GM23338 (cell line): Measurements from ENCODE around the gene TFEB. TPM values are rescaled to one million over a fixed set of nuclear protein-coding genes. Genes with fewer than 3 reads are reported as not detected.

Source experiments
- ATAC-seq: fragments of 200-7000 bp; cut with Tn5 transposase; 3 replicates; pipeline ENCODE4 v1.9.1; 2020
- DNase-seq: peaks from one replicate; pipeline ENCODE4 v3.0.0-alpha.2; 2015; ENCODE audit warnings: low spot score
- H2AFZ ChIP-seq: fragments of 200-600 bp; sonication (generic); 2 replicates; pipeline ENCODE4 v1.8.0; 2016; ENCODE audit warnings: antibody characterized with exemption, mild to moderate bottlenecking, moderate library complexity
- H3F3A ChIP-seq: fragments of 200-600 bp; sonication (generic); replicated peaks from 2 replicates; pipeline ENCODE4 v1.8.0; 2017; ENCODE audit warnings: antibody characterized with exemption, mixed run types, low read depth
- H3K27ac ChIP-seq: fragments of 200-600 bp; sonication (generic); 2 replicates; pipeline ENCODE4 v1.6.1; 2016; ENCODE audit warnings: low read depth
- H3K27me3 ChIP-seq: fragments of 200-600 bp; sonication (generic); 2 replicates; pipeline ENCODE4 v1.8.0; 2016; ENCODE audit warnings: mild to moderate bottlenecking, mixed run types, moderate library complexity; ENCODE audit not compliant: insufficient read depth
- H3K36me3 ChIP-seq: fragments of 200-600 bp; sonication (generic); 2 replicates; pipeline ENCODE4 v1.8.0; 2016; ENCODE audit warnings: mild to moderate bottlenecking; ENCODE audit not compliant: insufficient read depth
- H3K4me1 ChIP-seq: fragments of 200-600 bp; sonication (generic); 2 replicates; pipeline ENCODE4 v1.8.0; 2016; ENCODE audit warnings: mild to moderate bottlenecking, moderate library complexity; ENCODE audit not compliant: insufficient read depth
- H3K4me2 ChIP-seq: fragments of 200-600 bp; sonication (generic); 2 replicates; pipeline ENCODE4 v1.7.1; 2017; ENCODE audit warnings: mixed run types
- H3K4me3 ChIP-seq: fragments of 200-600 bp; sonication (generic); 2 replicates; pipeline ENCODE4 v1.6.1; 2016; ENCODE audit warnings: mixed run types
- H3K79me2 ChIP-seq: fragments of 200-600 bp; sonication (generic); replicated peaks from 2 replicates; pipeline ENCODE4 v1.8.0; 2017; ENCODE audit warnings: mild to moderate bottlenecking; ENCODE audit not compliant: insufficient read depth
- H3K9me2 ChIP-seq: fragments of 200-600 bp; sonication (generic); 2 replicates; pipeline ENCODE4 v1.8.0; 2017; ENCODE audit not compliant: insufficient read depth
- H4K20me1 ChIP-seq: fragments of 200-600 bp; sonication (generic); replicated peaks from 2 replicates; pipeline ENCODE4 v1.8.0; 2017; ENCODE audit warnings: mild to moderate bottlenecking; ENCODE audit not compliant: insufficient read depth
- H3K27ac Mint-ChIP-seq: 2 replicates; pipeline ENCODE4 v1.8.0; 2020; ENCODE audit warnings: inconsistent platforms, mild to moderate bottlenecking, moderate library complexity, mixed read lengths
- H3K27me3 Mint-ChIP-seq: 3 replicates; pipeline ENCODE4 v1.8.0; 2022; ENCODE audit warnings: low read depth, mild to moderate bottlenecking, moderate library complexity, mixed read lengths, inconsistent platforms; ENCODE audit not compliant: insufficient read depth, poor library complexity
- H3K36me3 Mint-ChIP-seq: 3 replicates; pipeline ENCODE4 v1.8.0; 2021; ENCODE audit warnings: low read depth, mild to moderate bottlenecking, inconsistent platforms, moderate library complexity, mixed read lengths
- H3K4me1 Mint-ChIP-seq: 3 replicates; pipeline ENCODE4 v1.8.0; 2020; ENCODE audit warnings: mild to moderate bottlenecking, inconsistent platforms, mixed read lengths
- H3K4me3 Mint-ChIP-seq: 3 replicates; pipeline ENCODE4 v1.8.0; 2021; ENCODE audit warnings: moderate library complexity, mild to moderate bottlenecking, inconsistent platforms, mixed read lengths
- H3K9me3 Mint-ChIP-seq: 3 replicates; pipeline ENCODE4 v1.8.0; 2020; ENCODE audit warnings: moderate library complexity, mild to moderate bottlenecking, inconsistent platforms, mixed read lengths
- CREB1 ChIP-seq: fragments of 250-450 bp; sonication (Bioruptor Pico); IDR thresholded peaks from 2 replicates; pipeline ENCODE4 v1.5.0; 2020; ENCODE audit warnings: low read depth, mild to moderate bottlenecking, moderate library complexity
- ETS1 ChIP-seq: IDR thresholded peaks from 2 replicates; pipeline ENCODE4 v1.6.1; 2016; ENCODE audit warnings: antibody characterized with exemption
- EZH2 ChIP-seq: fragments of 200-600 bp; sonication (generic); IDR thresholded peaks from one replicate; pipeline ENCODE4 v1.8.0; 2017; ENCODE audit warnings: antibody characterized with exemption, mild to moderate bottlenecking, low read depth; ENCODE audit not compliant: unreplicated experiment
- EZH2phosphoT487 ChIP-seq: fragments of 200-600 bp; sonication (generic); IDR thresholded peaks from one replicate; pipeline ENCODE4 v1.8.1; 2018; ENCODE audit warnings: antibody characterized with exemption; ENCODE audit not compliant: unreplicated experiment
- JUNB ChIP-seq: IDR thresholded peaks from one replicate; pipeline ENCODE4 v1.6.1; 2016; ENCODE audit warnings: antibody characterized with exemption; ENCODE audit not compliant: unreplicated experiment
- NANOG ChIP-seq: IDR thresholded peaks from 2 replicates; pipeline ENCODE4 v1.6.1; 2016; ENCODE audit warnings: antibody characterized with exemption, borderline replicate concordance
- STAT1 ChIP-seq: IDR thresholded peaks from one replicate; pipeline ENCODE4 v1.6.1; 2016; ENCODE audit warnings: antibody characterized with exemption; ENCODE audit not compliant: unreplicated experiment
- polyA plus RNA-seq: library from polyadenylated mRNA; unstranded; fragments of >200 nt; fragmentation: Nextera tagmentation; extraction: Ambion mirVana; gene quantifications from 2 replicates; pipeline ENCODE4 v1.2.1, GENCODE V29; 2016
- total RNA-seq: library from RNA; depleted of rRNA; stranded (reverse); fragments of >200 nt; shearing (Covaris generic); gene quantifications from 2 replicates; pipeline ENCODE4 v1.2.3, GENCODE V29; 2014
- TF ChIP-seq, protein P1 (sequence below), 2 experiments: fragments of 200-600 bp in 1 of 2; sonication (generic) in 1 of 2; conservative IDR thresholded peaks; 2 replicates each; pipeline versions ENCODE4 v1.5.1 to v1.6.1; 2016 to 2017; ENCODE audit warnings: antibody characterized with exemption in 2 of 2, low read depth in 2 of 2, mild to moderate bottlenecking in 2 of 2, moderate library complexity in 1 of 2
- TF ChIP-seq, protein P2 (sequence below): IDR thresholded peaks from one replicate; pipeline ENCODE4 v1.6.1; 2018; ENCODE audit warnings: antibody characterized with exemption; ENCODE audit not compliant: unreplicated experiment

TFEB gene
- total and polyA plus RNA-seq, 2 experiments from 2014 or later = 1.3 to 4.3 TPM

DNA sequence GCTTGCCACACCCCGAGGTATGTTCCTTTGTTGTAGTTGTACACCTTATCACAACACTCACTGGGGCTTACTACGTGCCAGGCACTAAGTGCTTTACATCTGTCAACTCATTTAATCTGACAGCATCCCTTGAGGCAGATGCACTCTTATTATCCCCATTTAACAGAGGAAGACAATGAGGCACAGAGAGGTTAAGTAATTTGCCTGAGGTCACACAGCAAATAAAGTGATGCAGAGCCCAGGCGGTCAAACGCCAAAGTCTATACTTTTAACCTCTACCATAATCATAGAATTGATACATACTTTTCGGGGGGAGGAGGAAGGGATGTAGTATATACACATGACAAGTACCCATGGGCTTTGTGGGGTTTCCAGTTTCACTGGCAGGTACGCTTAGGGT, 59.4 kb downstream of the TFEB start:
- no peak overlapping the region for H3K4me2 ChIP-seq
- H3K4me3 ChIP-seq = no peak overlapping the region
- Mint-ChIP-seq H3K4me3 (no peak overlapping the region), H3K27me3 (peaks cover 24% of the 10 kb centered on the region), H3K36me3 (no peaks in the 10 kb centered on the region), H3K9me3 (no peaks in the 10 kb centered on the region; the same call in 2 of the 3 replicates), H3K4me1 (peaks cover 40% of the 10 kb centered on the region), H3K27ac (no peak overlapping the region)
- H4K20me1 ChIP-seq = no peaks in the 10 kb centered on the region
- no peaks in the 10 kb centered on the region for H3K79me2 ChIP-seq
- H3K9me2 ChIP-seq = no peaks in the 10 kb centered on the region
- no peak overlapping the region for H3K27ac ChIP-seq
- H3F3A ChIP-seq = no peaks in the 10 kb centered on the region
- DNase-seq (no peak), ATAC-seq (no peak)
- no peak overlapping the region for H2AFZ ChIP-seq
- H3K27me3 ChIP-seq = no peaks in the 10 kb centered on the region
- TF ChIP-seq STAT1 = no peak
- H3K36me3 ChIP-seq = no peaks in the 10 kb centered on the region
- peaks cover 20% of the 10 kb centered on the region for H3K4me1 ChIP-seq

DNA sequence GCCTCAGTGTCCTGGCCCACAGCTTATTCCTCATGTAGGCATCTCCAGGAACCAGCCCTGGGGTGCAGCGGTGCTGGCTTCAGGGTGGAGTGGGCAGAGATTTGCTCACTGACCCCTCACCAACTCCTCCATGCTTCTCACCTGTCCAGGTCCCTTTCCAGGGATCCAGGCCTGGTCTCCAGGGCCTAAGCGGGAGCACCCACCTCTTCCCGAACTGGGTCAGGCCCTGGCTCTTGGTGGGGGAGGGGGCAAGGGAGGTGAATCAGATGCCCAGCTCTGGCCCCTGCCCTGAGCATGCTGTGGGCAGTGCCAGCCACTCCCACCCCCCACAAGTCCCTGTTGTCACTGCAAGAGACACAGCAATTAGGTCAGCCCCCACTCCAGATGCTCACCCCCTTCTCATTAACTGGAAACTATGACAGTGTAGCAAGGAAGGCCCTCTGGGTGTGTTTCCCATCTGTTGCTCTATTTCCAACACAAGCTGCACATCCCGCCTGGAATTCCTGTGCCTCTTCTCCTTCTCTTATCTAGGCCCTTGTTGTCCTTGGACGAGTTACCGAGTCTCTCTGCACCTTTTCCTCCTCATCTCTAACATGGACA, 60.1 kb downstream of the TFEB start:
- H3K27ac ChIP-seq = no peak overlapping the region
- H3K27me3 ChIP-seq = no peaks in the 10 kb centered on the region
- TF ChIP-seq, protein P1, sequence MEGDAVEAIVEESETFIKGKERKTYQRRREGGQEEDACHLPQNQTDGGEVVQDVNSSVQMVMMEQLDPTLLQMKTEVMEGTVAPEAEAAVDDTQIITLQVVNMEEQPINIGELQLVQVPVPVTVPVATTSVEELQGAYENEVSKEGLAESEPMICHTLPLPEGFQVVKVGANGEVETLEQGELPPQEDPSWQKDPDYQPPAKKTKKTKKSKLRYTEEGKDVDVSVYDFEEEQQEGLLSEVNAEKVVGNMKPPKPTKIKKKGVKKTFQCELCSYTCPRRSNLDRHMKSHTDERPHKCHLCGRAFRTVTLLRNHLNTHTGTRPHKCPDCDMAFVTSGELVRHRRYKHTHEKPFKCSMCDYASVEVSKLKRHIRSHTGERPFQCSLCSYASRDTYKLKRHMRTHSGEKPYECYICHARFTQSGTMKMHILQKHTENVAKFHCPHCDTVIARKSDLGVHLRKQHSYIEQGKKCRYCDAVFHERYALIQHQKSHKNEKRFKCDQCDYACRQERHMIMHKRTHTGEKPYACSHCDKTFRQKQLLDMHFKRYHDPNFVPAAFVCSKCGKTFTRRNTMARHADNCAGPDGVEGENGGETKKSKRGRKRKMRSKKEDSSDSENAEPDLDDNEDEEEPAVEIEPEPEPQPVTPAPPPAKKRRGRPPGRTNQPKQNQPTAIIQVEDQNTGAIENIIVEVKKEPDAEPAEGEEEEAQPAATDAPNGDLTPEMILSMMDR (conservative IDR thresholded peaks at IDR 0.05; ENCODE audit: low read depth in 2 of 2) = no peak
- H3K79me2 ChIP-seq = no peaks in the 10 kb centered on the region
- Mint-ChIP-seq H3K4me1 (peaks cover 35% of the 10 kb centered on the region), H3K27me3 (peaks cover 22% of the 10 kb centered on the region), H3K36me3 (no peaks in the 10 kb centered on the region), H3K4me3 (no peak overlapping the region), H3K27ac (no peak overlapping the region), H3K9me3 (no peaks in the 10 kb centered on the region; the same call in 2 of the 3 replicates)
- no peaks in the 10 kb centered on the region for H3K9me2 ChIP-seq
- DNase-seq (no peak), ATAC-seq (no peak)
- no peaks in the 10 kb centered on the region for H3F3A ChIP-seq
- peaks cover 20% of the 10 kb centered on the region for H3K4me1 ChIP-seq
- H2AFZ ChIP-seq = no peak overlapping the region
- H3K4me2 ChIP-seq = no peak overlapping the region
- H4K20me1 ChIP-seq = no peaks in the 10 kb centered on the region
- no peaks in the 10 kb centered on the region for H3K36me3 ChIP-seq
- no peak overlapping the region for H3K4me3 ChIP-seq

DNA sequence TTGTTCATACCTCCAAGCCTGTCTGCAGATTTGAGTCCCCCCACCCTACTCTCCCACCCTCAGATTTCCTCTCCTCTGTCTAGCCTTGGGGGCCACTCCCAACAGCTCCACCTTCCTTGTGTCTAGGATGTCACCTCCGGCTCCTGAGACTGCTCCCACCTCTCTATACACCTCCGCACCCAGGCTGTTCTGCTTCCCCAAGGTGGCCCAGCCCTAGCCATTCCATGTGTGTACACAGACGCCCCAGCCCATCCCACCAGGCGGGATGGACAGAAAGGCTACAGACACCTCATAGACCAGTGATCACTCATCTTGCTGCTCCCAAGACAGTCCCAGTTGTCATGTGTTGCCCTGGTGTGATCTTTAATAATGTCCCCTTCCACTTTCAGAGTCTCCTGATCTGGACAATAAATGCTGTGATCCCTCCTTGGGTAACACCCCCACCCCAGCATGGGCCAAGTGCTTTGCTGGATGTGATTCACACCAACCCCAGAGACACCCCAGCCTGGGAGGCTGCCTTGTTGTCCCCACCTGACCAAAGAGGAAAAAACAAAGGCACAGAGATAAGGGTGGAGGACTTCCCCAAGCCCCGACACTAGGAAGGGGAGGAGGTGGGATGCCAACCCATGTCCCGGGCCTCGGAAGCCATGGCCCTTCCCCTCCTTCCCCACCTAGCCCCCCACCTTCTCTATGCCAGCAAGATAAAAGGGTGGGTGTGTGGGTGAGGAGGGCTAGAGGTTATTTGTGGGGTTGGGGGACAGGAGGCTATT, 61.0 kb downstream of the TFEB start:
- no peak overlapping the region for H3K27ac Mint-ChIP-seq
- peaks cover 15% of the 10 kb centered on the region; the same call in 1 of the 2 replicates for H3K4me1 ChIP-seq
- no peak for DNase-seq
- no peak for TF ChIP-seq EZH2
- TF ChIP-seq EZH2phosphoT487 = no peak
- no peak for TF ChIP-seq NANOG
- no peak for TF ChIP-seq JUNB
- TF ChIP-seq, protein P1 (conservative IDR thresholded peaks at IDR 0.05; ENCODE audit: low read depth in 2 of 2) = no peak
- TF ChIP-seq, protein P2, sequence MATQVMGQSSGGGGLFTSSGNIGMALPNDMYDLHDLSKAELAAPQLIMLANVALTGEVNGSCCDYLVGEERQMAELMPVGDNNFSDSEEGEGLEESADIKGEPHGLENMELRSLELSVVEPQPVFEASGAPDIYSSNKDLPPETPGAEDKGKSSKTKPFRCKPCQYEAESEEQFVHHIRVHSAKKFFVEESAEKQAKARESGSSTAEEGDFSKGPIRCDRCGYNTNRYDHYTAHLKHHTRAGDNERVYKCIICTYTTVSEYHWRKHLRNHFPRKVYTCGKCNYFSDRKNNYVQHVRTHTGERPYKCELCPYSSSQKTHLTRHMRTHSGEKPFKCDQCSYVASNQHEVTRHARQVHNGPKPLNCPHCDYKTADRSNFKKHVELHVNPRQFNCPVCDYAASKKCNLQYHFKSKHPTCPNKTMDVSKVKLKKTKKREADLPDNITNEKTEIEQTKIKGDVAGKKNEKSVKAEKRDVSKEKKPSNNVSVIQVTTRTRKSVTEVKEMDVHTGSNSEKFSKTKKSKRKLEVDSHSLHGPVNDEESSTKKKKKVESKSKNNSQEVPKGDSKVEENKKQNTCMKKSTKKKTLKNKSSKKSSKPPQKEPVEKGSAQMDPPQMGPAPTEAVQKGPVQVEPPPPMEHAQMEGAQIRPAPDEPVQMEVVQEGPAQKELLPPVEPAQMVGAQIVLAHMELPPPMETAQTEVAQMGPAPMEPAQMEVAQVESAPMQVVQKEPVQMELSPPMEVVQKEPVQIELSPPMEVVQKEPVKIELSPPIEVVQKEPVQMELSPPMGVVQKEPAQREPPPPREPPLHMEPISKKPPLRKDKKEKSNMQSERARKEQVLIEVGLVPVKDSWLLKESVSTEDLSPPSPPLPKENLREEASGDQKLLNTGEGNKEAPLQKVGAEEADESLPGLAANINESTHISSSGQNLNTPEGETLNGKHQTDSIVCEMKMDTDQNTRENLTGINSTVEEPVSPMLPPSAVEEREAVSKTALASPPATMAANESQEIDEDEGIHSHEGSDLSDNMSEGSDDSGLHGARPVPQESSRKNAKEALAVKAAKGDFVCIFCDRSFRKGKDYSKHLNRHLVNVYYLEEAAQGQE = no peak
- TF ChIP-seq CREB1 = no peak
- TF ChIP-seq ETS1 = no peak

More for the DNA sequence above, 61.0 kb downstream of the TFEB start:
- Histone ChIP-seq H3K4me3 (no peak overlapping the region), H2AFZ (no peak overlapping the region), H4K20me1 (no peaks in the 10 kb centered on the region), H3K9me2 (no peaks in the 10 kb centered on the region), H3K79me2 (no peaks in the 10 kb centered on the region), H3K27ac (no peak overlapping the region), H3F3A (no peaks in the 10 kb centered on the region), H3K4me2 (no peak overlapping the region), H3K27me3 (no peaks in the 10 kb centered on the region), H3K36me3 (no peaks in the 10 kb centered on the region)
- peaks cover 29% of the 10 kb centered on the region; the same call in 2 of the 3 replicates for H3K4me1 Mint-ChIP-seq
- H3K9me3 Mint-ChIP-seq = no peaks in the 10 kb centered on the region; the same call in 2 of the 3 replicates
- ATAC-seq = no peak
- H3K4me3 Mint-ChIP-seq = no peak overlapping the region
- H3K27me3 Mint-ChIP-seq = peaks cover 22% of the 10 kb centered on the region
- H3K36me3 Mint-ChIP-seq = no peaks in the 10 kb centered on the region
